GM19239 (cell line): ENCODE results near the gene ROCK2.

Experiments used
- DNase-seq: peaks from one replicate; pipeline ENCODE4 v3.0.0; 2011; ENCODE audit warnings: low spot score; ENCODE audit not compliant: insufficient read length
- FAIRE-seq: peaks from 2 replicates; lab custom pipeline; 2011; peaks lifted over from hg19 to GRCh38; lab: Jason Lieb, UNC

ROCK2 gene

DNA sequence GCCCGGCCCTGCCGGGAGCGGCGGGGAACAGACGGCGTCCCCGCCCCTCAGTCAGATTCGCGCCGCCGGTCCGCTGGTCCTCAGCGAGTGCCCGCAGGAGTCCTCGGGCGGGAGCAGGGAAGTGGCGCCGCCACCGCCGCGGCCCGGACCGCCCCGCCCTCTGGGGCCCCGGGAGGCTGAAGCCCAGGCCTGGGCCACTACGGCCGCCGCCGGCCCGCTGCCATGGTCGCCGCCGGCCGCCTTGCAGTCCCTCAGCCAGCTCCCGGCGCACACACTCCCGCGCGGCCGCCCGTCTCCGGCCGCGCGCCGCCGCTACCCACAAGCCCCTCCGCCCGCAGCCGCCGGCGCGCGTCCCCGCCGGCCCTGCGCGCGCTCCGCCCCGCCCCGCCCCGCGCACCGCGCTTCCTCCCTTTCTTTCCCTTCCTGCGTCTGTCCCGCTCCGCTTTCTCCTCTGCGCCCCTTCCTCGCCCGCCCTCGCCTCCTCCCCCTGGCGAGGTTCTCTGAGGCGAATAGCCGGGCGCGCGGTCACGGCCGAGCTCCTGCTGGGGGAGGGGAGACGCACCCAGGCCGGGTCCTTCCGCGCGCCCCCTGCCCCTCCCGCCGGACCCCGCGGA, at the start of gene ROCK2:
Gene ROCK2 (minus strand): TSS at position 295 of the 614 bp plus-strand sequence. CDS start 500 bp downstream, outside the sequence.
- peak; percentile 82 for DNase-seq
- FAIRE-seq: peak; percentile 56

DNA sequence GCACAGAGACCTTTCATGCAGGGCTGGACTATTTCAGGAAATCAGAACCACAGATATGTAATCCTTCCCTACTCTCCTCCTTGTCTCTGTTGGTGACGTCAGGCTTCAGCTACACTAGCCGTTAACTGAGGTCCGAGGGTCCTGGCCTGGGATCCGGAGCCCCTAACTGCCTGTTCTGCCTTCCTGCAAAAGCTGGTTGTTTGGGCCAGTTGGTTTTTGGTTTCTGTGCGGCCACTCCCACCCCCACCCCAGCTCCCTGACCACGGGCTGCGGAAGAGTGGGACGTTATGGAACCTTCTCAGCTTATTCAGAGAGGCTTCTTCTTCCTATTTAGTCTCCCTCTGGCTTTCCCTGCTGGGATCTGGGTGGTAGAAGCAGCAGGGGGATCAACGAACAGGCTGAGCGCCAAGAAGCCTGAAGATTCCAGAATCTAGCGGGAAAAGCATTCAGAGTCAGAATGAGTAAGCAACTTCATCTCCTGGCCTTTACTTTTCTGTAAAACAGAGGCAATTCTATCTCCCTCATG, 49.3 kb upstream of the ROCK2 start:
- DNase-seq (no peak), FAIRE-seq (no peak)

- no peak for DNase-seq
These were observed 47.5 kb upstream of the ROCK2 start for GRCh38 chr2:11391942-11392266.

GRCh38 chr2:11390399-11390658, 45.9 kb upstream of the ROCK2 start:
- FAIRE-seq (no peak), DNase-seq (no peak)

More at GRCh38 chr2:11391942-11392266, 47.5 kb upstream of the ROCK2 start:
- FAIRE-seq: no peak

- FAIRE-seq: no peak
- DNase-seq: no peak
These were observed 45.3 kb upstream of the ROCK2 start for GRCh38 chr2:11389551-11390398.

DNA sequence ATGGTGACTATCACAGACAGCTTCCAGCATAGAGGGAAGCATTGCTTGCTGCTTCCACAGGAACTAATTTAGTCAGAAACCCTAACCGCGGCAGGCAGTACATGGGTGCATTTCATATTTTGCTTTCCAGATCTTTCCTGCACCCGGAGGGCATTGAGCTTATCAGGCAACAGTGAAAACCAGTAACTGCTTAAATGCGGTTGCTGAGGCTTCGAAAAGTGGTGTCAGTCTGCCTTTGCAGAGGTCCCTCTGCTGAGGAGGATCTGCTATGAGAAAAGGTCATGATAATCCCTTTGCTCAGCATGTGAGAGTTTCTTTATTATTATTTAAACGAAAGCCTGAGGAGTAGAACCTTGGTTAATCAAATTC, 44.6 kb upstream of the ROCK2 start:
- FAIRE-seq (no peak), DNase-seq (no peak)

- DNase-seq (no peak), FAIRE-seq (no peak)
These were observed 44.0 kb upstream of the ROCK2 start for GRCh38 chr2:11388262-11389051.

DNA sequence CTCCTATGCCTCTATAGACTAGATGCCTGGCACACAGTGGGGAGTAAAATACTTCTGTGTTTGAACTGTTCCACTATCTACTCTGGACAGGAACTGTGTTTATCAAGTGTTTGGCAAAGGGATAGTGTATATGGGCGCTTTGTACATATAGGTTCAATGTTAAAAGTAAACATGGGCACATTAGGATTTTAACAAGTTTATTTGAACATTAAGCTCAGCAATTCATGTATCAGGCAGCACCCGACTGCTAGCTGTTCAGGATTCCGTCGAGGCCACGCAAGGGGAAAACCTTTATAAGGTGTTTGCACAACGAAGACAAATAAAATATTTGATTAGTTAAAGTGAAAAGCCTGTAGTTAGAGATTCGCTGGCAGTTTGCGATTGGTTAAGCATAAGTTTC, 43.4 kb upstream of the ROCK2 start:
- FAIRE-seq (no peak), DNase-seq (no peak)

DNA sequence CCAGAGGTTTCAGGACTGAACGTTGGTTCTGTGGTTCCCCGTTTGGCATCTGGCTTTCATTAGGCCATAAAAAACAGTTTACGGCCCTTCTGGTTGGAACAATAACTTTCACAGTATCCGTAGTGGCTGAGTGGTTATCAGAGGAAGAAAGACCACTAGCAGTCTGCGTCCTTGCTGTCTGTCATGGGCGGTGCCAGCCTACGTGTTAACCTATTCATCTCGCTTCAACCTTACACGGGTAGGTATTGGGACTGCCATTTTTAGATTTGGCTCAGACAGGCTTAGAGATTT, 42.6 kb upstream of the ROCK2 start:
- FAIRE-seq: no peak

DNA sequence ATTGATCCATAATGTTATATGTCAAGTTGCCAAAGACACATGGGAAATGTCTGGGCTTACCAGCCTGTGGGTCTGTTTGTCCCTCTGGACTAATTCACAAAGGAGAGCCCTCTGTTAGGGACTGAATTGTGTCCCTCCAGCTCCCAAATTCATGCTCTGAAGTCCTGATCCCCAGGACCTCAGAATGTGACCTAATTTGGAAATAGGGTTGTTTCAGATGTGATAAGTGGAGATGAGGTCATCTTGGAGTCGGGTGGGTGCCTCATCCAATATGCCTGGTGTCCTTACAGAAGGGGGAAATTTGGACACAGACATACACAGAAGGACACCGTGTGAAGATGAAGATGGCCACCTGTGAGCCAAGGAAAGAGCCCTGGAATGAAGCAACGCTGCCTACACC, 41.4 kb upstream of the ROCK2 start:
- FAIRE-seq: no peak
- no peak for DNase-seq

More for the DNA sequence above, 42.6 kb upstream of the ROCK2 start:
- DNase-seq: no peak

- DNase-seq (no peak), FAIRE-seq (no peak)
These were observed 40.8 kb upstream of the ROCK2 start for GRCh38 chr2:11385216-11385615.

DNA sequence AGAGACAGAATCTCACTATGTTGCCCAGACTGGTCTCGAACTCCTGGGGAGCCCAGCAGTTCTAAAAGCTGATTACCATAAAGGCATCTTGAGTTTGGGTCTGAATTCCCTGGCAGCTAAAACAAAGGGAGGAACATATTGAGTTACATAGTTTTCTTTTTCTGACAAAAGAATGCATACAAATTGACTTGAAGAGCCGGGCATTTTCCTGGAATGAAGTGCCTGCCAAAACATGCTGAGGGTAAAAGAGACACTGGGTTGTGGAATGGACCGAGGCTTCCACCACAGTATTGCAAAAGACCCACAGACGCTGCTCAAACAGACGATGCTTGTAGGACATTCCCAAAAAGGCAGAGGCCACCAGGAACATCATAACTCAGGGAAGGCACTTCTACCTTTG, 35.1 kb upstream of the ROCK2 start:
- FAIRE-seq: no peak
- no peak for DNase-seq

DNA sequence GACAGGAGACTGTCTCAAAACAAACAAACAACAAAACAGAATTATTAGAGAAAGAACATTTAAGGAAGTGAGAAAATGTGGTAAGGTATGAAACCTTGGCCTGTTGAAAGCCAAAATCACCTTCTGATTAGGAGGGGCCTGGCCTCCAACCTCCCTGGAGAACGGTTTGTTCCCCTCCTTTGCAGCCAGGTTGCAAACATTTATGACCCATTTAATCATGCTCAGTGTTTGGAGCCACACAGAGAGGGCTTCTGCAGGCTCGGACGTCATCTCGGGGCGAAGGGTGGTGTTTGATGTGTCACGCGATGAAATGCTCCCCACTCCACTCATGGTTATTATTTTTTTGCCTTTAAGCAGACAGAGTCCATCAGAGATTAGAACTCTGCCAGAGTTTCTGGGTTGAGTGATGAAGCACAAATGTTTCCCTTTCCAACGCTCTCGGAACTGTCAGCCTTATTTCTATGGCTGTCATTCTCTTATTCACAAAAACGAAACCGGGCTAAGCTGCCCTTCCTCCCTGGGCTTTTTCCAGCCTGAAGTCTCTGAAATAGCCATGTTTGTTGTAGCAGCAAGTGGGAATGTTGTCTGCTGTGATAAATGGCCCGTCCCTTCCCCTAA, 33.6 kb upstream of the ROCK2 start:
- peak; percentile 73 for FAIRE-seq

GRCh38 chr2:11376071-11376470, 31.6 kb upstream of the ROCK2 start:
- DNase-seq: no peak
- FAIRE-seq: no peak

More for the DNA sequence above, 33.6 kb upstream of the ROCK2 start:
- DNase-seq: peak; percentile 70

GRCh38 chr2:11375689-11376027, 31.2 kb upstream of the ROCK2 start:
- no peak for FAIRE-seq

DNA sequence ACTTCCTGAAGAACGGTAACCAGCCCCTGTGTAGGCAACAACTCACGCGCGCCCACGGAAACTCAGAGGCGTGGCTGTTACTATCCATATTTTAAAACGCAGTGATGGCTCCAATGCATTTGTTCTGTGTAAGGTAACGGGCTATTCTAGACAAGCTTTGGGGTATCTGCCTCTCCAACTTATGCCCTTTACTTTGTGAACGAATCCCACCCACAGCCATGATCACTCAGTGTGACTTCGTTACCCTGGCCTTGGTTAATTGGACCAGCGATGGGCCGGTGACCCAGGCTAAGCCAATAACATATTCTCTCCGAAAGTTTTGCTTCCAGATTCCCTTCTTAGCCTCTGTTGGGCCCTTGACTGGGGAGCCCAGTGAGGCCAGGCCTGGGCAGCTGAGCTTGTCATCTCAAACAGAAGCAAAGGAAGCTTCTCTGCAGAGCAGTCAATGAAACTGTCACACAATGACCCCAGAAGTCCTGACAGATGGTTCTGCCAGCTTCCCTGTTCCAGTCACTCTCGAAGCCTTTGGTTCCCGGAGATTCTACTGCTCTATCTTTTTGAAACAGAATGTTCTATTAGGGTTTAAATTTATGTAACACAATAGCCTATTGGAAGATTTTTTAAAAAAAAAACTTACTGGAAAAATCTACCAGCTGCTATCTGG, 30.7 kb upstream of the ROCK2 start:
- FAIRE-seq (no peak), DNase-seq (no peak)

More at GRCh38 chr2:11375689-11376027, 31.2 kb upstream of the ROCK2 start:
- DNase-seq: no peak

DNA sequence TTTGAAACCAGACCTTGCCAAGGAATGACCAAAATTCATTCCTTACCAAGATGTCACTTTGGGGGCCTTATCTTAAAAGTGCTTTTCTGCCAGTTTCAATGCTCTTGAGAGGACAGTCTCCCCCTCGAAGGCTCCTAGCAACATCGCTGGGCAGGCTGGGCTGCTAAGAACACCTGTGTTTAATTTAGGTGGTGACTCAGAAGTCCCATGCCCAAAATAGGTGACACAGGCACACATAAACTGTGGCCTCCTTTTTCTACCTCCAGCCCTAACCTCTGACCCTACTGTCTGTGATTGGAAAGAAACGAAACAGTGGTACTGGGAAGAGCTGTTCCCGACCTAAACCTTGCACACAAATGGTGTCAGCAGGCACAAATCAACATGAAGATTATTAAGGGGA, 28.7 kb upstream of the ROCK2 start:
- no peak for FAIRE-seq
- DNase-seq: no peak

GRCh38 chr2:11371092-11371937, 26.9 kb upstream of the ROCK2 start:
- DNase-seq (no peak), FAIRE-seq (no peak)

GRCh38 chr2:11370377-11371091, 26.1 kb upstream of the ROCK2 start:
- DNase-seq (no peak), FAIRE-seq (no peak)
